Suppressor macrophage treated with lipopolysaccharide for 4 hours (primary cell): ENCODE measurements around the gene SLC26A9.
"Not testable (repeated sequence)": the region's sequence is repeated elsewhere in the genome, so short reads cannot be mapped to it uniquely, and the experiment has no call there.

Experiments used
- DNase-seq: peaks from one replicate; pipeline ENCODE4 v3.0.0-alpha.2; 2020

The SLC26A9 gene

DNA sequence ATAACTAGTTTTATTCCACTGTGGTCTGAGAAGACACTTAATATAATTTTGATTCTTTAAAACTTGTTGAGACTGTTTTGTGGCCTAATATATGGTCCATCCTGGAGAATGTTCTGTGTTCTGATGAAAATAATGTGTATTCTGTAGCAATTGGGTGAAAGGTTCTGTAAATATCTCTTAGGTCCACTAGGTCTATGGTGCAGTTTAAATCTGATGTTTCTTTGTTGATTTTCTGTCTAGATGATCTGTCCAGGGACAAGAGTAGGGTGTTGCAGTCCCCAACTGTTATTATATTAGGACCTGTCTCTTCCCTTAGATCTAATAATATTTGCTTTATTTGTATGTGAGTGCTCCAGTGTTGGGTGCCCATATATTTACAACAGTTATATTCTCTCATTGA, 59.5 kb downstream of the SLC26A9 start:
- DNase-seq, result no peak

- DNase-seq, result no peak
Observed at GRCh38 chr1:205880923-205881322, 62.3 kb downstream of the SLC26A9 start.

DNA sequence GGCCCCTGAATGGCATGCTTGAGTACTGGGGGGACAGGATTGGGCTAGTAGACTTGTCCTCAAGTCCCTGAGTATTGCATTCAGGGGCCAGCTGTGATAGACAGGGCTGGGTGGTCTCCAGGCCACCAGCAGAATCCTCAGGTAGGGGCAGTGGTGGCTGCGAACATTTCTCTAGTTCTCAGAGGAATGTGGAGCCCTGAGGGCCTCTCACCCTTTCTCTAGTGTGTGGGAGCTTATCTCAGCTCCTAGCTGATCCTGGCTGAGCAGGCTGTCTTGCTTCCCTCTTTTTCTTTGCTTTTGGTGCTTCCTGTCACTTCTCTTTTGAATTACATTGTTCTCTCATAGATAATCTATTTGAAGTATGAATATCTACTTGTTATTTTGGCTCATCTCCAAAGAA, 63.3 kb downstream of the SLC26A9 start:
- DNase-seq, result no peak

GRCh38 chr1:205878026-205878425, 65.2 kb downstream of the SLC26A9 start:
- no peak for DNase-seq

- not testable (repeated sequence) for DNase-seq
Observed at GRCh38 chr1:205873148-205873547, 70.1 kb downstream of the SLC26A9 start.

DNA sequence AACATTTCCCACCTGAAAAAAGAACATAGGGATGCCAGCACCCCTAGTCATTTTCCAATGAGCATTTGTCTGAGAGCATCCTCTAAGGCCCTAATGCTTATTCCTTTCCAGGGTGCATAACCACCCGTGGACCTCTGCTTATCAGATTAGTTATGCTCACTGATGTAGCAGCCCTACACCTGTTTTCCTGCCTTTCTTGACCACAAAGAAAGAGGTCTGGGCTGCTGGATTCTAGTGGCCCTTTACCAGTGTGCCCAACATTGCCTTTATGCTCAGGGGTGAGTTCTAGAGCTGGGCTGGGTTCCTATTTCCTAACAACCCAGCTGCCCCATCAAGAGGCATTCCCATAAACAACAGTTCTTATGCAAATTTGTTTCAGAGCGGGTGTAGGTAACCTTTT, 73.0 kb downstream of the SLC26A9 start:
- no peak for DNase-seq
